ENCODE measurements around the gene FANCC. TPM values are rescaled to one million over a fixed set of nuclear protein-coding genes. Genes with fewer than 3 reads are reported as not detected.
A peak's percentile ranks its signal among the peaks of the same experiment; 100 is the strongest.

The FANCC gene
- total and polyA plus RNA-seq, 2 of the 13 experiments (the other 11 are each of a cell fraction or from before 2014, with no cell fraction given), result 7.4 to 8.6 TPM

GRCh38 chr9:95317119-95317892 is at the start of gene FANCC (continued):
- TF ChIP-seq PRPF4 (IDR thresholded peaks at IDR 0.05; ENCODE audit: low read depth, low read length, poor library complexity, severe bottlenecking), result no peak
- TF ChIP-seq ZNF75D (CRISPR knock-in tag; IDR thresholded peaks at IDR 0.05; ENCODE audit: borderline replicate concordance), result no peak
- TF ChIP-seq RBFOX2 (IDR thresholded peaks at IDR 0.05; ENCODE audit: low read depth, low read length), result peak; percentile 96
- TF ChIP-seq PRDM15 (CRISPR knock-in tag; IDR thresholded peaks at IDR 0.05), result no peak
- TF ChIP-seq SMYD3 (CRISPR knock-in tag; IDR thresholded peaks at IDR 0.05), result no peak
- TF ChIP-seq KLF6 (CRISPR knock-in tag; IDR thresholded peaks at IDR 0.05), result peak; percentile 44
- TF ChIP-seq RCOR2 (CRISPR knock-in tag; IDR thresholded peaks at IDR 0.05), result no peak
- no peak; the same call in 1 of the 2 replicates for TF ChIP-seq CHCHD3 (CRISPR knock-in tag; IDR thresholded peaks at IDR 0.05)
- 0 out of 2 replicates have a peak, but pooled peaks have one; percentile 45 for TF ChIP-seq ZNF878 (CRISPR knock-in tag; IDR thresholded peaks at IDR 0.05)
- TF ChIP-seq ZSCAN25 (CRISPR knock-in tag; IDR thresholded peaks at IDR 0.05), result peak; percentile 92
- TF ChIP-seq POLR2AphosphoS5 (IDR thresholded peaks at IDR 0.05; ENCODE audit: low read depth, low read length), result peak; percentile 57
- no peak for TF ChIP-seq ZSCAN29 (CRISPR knock-in tag; conservative IDR thresholded peaks at IDR 0.05)
- no peak for TF ChIP-seq NPAS2 (CRISPR knock-in tag; IDR thresholded peaks at IDR 0.05; ENCODE audit: borderline replicate concordance)
- peak; percentile 22; the same call in 1 of the 2 replicates for TF ChIP-seq TFAP4 (IDR thresholded peaks at IDR 0.05; ENCODE audit: borderline replicate concordance, low read depth)
- TF ChIP-seq SPEN (CRISPR knock-in tag; IDR thresholded peaks at IDR 0.05; ENCODE audit: low read depth), result peak; percentile 88
- no peak for TF ChIP-seq CEBPB (IDR thresholded peaks at IDR 0.05; ENCODE audit: borderline replicate concordance, low read depth, low read length)
- peak; percentile 92 for TF ChIP-seq ZBTB7A (CRISPR knock-in tag; IDR thresholded peaks at IDR 0.05)
- TF ChIP-seq ZNF768 (CRISPR knock-in tag; IDR thresholded peaks at IDR 0.05), result peak; percentile 58; the same call in 1 of the 2 replicates
- TF ChIP-seq KLF15 (CRISPR knock-in tag; IDR thresholded peaks at IDR 0.05; ENCODE audit: borderline replicate concordance), result no peak; the same call in 1 of the 2 replicates
- TF ChIP-seq ARNT2 (CRISPR knock-in tag; IDR thresholded peaks at IDR 0.05; ENCODE audit: low read depth), result peak; percentile 96
- no peak; the same call in 1 of the 2 replicates for TF ChIP-seq NFIC (IDR thresholded peaks at IDR 0.05; ENCODE audit: low read length)
- TF ChIP-seq IKZF1 (IDR thresholded peaks at IDR 0.05), result no peak
- TF ChIP-seq YY1 (IDR thresholded peaks at IDR 0.05; ENCODE audit: insufficient read depth, insufficient replicate concordance, low read depth, low read length), result peak; percentile 61
- TF ChIP-seq ZBTB10 (CRISPR knock-in tag; IDR thresholded peaks at IDR 0.05; ENCODE audit: borderline replicate concordance), result 0 out of 2 replicates have a peak, but pooled peaks have one; percentile 29
